Activated CD4-positive, alpha-beta T cell treated with anti-CD3 and anti-CD28 coated beads for 48 hours (primary cell): Measurements from ENCODE around the gene KCNF1.

Experiments used
- DNase-seq: peaks from one replicate; pipeline ENCODE4 v3.0.0-alpha.2; 2020

Gene KCNF1

DNA sequence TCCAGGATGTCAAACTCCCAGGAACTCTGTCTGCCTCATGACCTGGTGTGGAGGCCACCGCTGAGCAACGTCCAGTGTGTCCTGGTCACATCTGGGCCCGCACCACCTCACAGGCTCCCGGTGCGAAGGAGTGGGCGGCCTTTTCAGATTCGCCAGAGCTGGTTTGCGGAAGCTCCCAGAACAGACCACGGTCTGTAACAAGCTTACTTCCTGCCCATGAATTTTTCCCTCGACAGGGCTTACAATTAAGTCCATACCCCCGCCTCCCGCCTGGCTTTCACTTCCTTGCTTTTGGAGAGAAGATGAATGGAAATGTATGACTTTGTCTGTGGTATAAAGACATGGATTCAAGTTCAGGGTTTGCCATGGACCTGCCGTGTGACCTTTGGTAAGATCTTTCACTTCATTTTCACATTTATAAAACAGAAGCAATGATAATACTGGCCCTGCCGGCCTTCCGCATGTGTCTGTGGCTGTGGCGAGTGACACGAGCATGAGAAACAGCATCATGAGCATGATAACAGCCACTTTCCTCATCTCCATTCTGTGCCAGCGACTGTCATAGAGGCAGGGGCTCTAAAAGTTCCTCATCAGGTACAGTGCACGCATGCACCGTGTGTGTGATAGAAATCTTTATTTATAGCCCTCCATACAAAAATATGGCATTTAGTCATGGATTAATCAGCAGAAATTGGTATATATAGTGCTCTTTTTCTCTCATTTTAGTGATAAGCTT lies 31.0 kb upstream of the KCNF1 start:
- DNase-seq: no peak

DNA sequence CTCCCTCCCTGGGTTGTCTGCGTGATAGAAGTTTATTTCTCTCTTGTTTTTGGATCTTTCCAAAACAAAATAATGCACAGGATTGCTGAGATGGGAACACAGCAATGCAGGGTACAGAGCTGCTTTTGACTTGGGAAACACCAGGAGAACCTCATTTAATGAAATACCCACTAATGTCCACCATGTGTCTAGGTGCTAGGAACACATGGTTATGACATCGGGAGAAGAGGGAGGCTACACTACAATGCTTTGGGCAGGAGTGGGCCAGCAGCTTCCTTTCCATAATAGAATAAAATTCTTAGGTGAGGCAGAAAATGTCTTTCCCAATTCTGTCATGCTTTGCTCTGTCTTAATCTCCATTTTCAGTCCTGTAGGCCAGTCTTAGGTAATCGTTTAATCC lies 29.2 kb upstream of the KCNF1 start:
- no peak for DNase-seq

DNA sequence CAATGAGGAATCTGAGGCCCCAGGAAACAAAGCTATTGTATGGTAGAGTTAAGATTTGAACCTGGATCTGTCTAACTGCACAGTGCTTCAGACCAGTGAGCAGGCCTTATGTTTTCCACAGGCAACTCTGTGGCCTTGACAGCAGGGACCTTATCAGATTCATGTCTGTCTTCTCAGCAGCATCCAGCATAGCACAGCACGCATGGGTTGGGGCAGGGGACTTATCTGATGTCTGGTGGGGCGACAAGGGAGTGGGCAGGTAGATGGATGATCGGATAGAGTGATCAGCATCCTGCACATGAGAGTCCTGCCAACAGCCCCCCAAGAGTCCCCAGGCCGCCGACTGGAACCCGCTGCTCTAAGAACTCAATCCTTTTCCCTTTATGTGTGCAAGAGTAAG lies 28.7 kb upstream of the KCNF1 start:
- no peak for DNase-seq

DNA sequence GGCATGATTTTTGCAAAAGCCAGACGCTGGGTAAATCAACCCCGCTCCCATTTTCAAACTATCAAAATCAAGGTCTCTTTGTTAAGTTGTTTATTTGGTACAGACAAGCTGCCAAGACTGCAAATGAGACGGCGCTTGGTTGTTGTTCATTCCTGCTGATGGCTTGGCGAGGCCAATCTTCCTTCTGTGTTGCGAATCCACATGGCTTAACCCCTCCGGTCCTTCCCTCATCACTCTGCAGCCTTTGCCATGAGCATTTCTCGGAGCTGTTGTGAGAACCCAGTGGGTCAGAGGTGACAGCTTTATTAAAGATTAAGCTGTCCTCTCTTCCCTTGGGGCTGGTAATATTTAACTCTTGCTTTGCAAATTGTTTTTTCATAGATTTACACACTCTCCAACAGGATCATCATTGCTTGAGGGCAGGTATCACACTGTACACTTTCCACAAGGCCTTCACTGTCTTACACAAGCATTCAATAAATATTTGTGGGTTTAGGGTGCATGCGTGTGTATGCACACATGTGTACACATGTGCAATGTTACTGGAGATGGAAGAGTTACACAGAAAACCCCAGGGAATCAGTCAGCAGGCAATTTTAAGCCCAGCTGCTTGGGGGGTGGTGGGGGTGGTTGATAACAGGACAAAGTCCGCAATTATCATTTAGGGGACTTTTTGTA lies 27.8 kb upstream of the KCNF1 start:
- no peak for DNase-seq

DNA sequence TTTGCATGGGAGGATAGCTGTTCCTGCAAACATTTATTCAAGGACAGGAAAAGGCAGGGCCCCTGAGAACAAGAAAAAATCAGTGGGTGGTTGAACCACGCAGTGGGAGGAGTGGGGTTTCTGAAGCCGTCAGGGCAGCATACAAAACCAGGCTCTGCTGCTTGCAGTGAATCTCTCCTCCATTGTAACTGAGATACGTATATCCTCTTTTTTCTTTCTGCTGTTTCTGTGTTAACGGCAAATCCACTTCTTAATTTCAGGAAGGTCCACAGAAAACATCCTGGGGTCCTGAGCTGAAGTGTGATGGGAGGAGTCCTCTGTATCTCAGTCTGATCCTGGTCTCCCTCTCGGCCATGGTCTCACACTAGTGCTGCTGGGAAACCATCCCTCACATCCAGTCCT lies 27.2 kb upstream of the KCNF1 start:
- DNase-seq: no peak

DNA sequence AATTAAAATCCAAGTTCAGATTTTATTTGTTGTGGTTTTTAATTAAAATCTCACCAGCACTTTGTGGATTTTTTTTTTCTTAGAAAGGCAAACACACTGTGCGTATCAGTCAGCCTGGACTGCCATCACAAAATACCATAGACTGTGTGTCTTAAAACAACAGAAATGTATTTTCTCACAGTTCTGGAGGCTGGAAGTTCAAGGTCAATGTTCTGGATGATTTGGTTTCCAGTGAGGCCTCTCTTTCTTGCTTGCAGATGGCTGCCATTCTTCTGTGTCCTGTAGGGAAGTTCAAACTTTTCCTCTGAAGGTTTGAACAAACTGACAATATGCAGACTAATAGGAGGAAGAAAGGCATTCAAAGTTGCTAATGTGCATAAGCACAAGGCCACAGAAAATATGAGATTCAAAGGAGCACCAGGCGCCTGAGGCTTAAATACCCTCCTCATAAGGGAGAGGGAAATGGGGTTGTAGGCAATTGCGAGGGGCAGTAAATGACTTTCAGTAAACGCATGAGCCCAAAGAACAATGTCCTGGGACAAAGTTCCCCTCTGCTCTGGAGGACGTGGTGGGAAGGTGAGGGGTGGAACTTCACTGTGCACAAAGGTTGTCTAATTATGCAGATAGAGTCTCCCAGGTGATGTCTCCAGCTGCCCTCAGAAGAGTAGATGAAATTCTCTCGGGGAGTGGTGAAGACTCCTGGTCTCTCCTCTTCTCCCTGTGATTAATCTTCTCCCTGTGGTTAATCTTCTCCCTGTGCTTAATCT lies 26.5 kb upstream of the KCNF1 start:
- DNase-seq: no peak

DNA sequence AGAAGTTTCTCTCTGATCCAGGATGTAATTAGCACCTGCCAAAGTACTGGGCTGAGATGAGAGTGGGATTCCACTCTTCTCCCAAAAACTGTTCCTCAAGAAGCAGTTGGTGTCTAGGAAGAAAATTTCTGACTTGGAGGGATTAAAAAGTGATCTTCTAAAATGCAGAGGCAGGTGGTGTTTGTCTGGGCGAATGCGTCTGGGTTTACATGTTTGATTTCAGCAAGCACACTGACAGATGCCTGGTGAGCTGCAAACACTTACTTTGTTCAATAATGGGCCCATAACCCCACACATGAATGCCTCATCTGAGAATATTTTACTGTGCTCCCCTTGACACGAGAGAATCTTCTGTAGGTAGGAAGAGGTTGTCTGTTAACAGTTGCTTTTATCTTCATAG lies 24.3 kb upstream of the KCNF1 start:
- DNase-seq: no peak

DNA sequence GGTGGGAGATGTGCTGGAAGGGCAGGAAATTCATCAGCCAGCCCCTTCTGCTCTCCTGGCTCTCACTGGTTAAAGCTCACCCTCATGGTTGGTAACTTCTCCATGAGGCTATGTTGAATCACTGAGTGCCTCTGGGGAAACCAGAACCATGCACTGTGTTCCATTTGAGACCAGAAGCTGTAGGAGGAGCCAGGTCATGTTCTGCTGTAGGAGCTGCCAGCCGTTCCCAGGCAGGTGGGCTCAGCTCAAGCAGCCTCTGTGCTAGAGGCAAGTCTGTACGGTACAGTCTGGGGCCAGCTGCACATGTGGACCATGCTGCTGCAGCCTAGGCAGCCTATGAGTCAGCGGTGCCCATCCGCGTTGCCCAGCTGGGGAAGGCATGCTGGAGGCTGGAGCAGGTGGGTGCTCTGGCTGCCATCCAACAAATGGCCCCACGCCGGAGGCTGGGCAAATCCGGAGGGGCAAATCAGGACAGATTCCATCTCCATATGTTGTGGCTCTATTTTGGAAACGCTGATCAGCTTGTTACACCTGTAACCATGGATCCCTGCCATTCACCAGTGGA lies 22.0 kb upstream of the KCNF1 start:
- DNase-seq: no peak

DNA sequence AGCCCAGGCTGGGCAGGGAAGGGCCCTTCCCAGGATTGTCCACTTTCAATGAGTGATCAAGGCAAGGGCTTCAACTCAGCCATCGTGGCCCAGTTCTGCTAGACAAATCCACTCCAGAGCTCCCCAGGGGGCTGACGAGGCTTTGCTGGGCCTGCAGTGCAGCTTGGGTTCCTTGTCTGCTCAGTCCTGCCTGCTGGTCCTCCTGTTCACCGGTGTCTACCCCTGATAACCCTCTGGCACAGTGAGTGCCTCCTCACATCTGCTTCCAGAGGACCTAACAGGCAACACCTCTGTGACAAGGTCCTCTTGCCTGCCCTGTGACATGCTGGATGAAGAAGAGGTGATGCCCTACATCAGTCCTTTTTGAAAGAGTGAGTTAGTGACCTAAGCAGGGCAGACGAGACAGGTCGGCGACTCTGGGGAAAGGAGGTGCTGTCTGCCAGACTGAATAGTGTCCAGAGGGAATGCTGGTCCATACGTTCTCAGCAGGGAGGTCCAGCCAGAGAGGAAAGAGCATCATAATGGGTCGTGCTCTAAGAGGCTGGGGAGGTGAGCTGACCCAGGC lies 20.9 kb upstream of the KCNF1 start:
- DNase-seq: no peak

DNA sequence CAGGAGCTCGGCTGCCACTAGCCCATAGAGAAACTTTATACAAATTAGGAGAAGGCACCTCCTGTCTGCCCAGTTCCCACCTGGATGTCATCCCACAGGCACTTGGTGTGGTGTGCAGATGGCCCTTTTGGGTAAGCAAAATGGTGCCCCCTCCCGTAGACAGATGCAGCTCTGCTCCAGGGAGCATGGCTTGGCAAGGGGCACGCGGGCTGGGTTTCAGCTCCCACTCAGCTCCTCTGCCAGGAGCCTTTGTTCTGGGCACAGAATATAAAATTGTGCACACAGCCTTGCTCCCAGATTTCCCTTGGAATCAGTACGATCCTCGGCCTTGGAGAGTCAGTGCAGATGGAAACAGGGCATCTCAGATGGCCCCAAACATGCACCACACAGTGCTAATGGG lies 20.3 kb upstream of the KCNF1 start:
- DNase-seq: no peak

DNA sequence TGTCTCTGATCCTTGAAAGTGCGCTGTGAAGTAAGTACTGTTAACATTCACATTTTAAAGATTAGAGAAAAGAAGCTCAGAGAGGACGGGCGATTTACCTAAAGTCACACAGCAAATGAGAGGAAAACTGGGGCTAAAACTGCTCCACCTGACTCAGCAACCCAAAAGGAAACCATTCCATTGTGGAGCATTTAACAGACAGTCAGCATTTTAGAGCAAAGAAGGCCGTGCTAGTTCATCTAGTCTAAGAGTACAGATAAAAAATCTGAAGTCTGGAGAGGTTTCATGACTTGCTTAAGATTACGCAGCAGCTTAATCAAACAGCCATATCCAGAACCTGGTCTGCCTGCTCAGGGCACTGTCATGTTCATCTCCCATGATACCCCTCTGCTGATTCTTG lies 19.9 kb upstream of the KCNF1 start:
- no peak for DNase-seq

DNA sequence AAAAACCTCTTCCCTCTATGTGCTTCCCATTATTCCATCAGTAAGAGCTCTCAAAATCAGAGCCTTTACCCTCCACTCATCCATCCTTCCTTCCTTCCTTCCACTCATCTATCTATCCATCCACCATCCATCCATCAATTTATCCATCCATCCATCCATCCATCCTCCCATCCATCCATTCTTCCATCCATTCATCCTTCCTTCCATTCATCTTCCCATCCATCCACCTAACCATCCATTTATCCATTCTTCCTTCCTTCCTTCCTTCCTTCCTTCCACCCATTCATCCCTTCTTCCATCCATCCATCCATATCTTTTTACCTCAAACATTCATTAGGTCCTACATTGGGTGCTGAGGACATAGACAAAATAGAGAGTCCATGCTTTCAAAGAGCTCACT lies 19.4 kb upstream of the KCNF1 start:
- no peak for DNase-seq

DNA sequence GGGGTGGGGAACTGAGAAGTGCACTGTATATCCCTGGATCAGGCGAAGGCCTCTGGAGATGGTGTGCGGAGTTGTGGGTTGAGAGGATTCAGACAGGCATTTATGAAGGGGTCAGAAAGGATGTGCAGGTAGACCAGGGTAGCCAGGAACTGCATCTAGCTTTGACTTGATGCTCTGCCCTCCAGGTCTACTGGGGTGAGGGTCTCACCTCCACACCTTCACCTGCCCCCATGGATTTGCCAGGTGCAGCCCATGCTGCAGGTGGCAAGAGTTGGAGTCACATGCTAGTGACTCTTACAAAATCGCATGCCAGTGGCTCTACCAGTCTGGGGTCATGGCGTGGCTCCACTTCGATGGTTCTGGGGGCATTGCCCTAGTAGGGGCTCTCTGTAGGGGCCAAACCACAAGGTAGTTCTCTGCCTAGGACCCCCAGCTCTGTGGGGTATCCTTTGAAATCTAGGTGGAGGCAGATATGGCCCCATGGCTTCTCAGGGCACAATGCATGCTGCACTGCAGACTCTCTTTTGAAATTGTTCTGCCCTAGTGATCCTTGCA lies 18.9 kb upstream of the KCNF1 start:
- no peak for DNase-seq

DNA sequence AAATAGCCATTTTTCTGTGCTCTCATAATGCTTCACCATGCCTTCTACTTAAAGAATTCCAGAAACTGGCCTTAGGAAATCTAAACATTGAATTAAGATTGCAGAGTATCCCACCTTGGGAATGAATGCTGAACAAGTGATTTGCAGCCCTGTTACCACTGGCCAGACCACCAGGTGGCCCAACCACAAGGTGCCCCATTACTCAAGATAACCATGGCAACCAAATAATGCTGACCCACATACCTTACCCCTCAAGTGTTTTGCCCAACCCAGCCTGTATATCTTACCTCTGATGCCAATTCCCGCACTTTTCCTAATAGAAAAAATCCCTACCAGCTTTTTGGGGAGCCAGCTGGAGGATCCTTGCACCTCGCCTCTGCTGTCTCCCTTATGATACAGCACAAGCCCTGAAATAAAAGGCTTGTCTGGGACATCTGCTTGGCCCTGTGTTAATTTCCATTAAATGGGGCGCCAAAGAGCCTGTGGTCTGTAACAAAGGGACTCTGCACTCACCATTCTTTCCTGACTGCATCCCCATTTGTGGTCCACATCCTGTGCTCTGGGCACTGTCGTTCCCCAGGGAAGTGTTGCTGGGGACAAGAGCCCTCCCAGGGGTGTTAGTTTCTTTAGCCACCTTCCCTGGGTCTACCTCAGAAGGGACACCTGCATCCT lies 17.3 kb upstream of the KCNF1 start:
- no peak for DNase-seq

DNA sequence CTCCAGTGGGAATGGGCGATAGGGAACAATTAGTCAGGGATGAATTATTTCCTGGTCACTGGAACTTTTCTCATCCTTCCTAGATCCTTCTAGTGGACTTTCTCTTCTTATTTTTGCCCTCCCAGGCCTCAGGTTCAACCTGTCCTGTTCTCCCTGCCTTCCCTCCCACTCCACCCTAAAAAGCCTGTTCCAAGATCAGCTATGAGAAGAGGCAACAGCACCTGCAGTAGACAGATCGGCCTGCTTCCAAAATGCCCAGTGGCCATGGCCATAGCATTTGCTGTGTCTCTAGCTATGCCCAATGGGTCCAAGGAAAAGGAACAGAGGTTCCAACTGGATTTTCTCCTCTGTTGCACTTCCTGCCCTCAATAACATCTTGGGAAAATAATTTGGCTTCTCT lies 16.5 kb upstream of the KCNF1 start:
- no peak for DNase-seq

DNA sequence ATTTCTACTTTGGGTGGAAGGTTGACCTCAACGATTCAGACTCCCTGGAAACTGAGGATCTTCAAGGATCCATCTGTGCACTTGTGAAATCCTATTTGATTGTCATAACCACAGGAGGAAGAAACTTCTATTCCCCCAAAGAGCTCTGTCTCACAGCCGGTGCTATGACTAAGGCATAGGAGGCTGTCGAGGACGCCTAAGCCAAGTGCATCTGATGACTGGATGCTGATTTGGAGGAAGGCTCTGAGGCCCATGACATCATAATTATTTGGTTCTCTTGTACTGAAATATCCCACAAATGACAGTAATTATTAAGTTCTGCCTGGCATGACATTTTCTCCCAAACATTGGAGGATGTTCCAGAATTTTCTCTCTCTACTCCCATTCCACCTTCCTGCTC lies 13.8 kb upstream of the KCNF1 start:
- no peak for DNase-seq

DNA sequence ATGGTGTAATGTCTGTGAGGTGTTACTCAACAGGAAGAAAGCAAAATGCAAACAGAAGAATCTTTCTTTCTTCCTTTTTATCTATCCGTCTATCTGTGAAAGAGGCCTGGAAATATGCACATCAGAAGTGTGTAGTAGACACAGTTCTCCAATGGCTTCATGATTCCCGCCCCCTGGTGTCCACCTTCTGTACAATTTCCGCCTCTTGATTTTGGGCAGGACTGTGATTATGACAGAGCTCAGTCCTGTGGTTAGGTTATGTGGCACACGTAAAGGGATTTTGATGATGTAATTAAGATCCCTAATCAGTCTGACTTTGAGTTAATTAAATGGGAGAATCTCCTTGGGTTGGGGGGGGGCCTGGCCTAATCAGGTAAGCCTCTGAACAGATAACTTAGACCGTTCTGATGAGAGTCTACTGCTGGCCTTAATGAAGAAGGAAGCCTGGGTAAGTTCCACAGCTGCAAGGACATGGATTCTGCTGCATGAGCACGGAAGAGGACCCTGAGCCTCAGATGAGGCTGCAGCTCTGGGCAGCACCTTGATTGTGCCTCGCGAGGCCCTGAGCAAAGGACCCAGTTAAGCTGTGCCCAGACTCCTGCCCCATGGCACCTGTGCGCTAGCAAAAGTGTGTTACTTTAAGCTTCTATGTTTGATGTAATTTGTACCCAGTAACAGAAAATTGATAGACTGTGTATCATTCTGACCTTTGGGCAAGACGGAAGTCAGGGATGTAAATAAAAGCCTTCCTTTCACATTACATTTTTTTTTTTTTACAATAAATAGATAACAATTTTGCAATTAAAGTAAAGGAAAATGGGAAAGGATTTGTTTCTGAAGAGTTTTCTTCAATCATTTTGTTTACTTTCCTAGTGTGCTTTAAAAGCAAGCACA lies 11.3 kb upstream of the KCNF1 start:
- DNase-seq: peak; percentile 14

DNA sequence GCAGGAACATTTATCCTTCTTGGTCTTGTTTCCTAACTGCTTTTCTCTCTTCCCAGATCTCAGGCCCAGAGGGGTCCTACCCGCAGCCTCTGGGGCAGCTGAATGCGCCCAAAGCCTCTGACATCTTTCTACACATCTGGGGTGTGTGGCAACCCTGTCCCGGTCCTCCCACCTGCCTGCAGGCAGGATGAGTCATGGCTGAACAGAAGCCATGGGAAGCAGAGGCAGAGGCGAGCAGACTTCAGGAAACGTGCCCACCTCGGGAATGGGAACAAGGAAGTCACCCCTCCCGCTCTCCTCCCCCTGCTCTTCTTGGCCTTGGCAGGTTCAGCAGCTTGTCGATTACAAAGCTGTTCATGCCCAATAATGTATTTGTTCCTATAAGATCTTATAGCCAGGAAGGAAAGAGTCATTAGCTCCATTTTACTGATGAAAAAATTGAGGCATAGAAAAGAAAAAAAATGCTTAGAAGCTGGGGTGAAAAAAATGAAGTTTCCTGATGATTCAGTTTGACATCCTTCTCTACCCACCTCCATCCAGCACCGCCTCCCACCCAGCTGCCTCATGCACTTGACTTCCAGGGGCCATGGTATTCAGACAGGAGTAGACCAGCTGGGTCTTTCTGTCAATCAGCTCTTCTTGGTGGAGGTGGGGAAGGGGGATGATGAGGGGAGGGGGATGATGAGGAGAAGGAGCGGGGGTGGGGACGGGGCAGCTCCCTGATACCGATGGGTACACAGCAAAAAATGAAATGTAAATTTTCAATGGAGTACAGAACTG lies 10.4 kb upstream of the KCNF1 start:
- no peak for DNase-seq

DNA sequence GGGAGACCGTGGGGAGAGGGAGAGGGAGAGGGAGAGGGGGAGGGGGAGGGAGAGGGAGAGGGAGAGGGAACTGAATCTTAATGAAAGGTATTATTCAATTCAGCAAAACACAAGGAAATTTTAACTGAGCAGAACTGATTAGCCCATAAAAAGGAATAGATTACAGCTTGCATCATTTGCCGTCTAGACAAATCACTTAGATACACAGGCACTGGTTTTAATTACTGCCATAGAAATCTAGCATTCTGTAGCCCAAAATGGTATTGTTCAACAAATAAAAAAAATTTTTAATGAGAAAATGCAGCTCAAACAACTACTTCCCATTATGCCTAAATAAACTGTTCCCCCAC lies 7.9 kb upstream of the KCNF1 start:
- no peak for DNase-seq

DNA sequence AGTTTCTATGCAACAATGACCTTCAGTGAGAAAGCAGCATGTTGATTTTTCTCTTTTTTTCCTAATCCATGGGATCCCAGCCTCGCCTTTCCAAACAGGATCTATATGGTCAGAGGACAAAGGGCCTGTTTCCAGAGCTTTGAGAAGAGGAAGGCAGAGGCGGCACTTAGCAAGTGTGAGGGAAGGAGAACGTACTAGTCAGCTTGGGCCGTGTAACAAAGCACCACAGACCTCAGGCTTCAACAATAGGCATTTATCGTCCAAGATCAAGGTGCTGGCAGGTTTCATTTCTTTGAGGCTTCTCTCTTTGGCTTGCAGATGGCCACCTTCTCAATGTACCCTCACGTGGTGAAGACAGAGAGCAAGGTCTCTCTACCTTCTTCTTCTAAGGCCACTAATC lies 7.3 kb upstream of the KCNF1 start:
- no peak for DNase-seq
